CD4-positive, alpha-beta T cell treated with Interleukin-17A for 4 hours (primary cell): Measurements from ENCODE around the gene NMNAT2.

Experiments
- DNase-seq: peaks from one replicate; pipeline ENCODE4 v3.0.0-alpha.2; 2020; ENCODE audit warnings: mixed read lengths

The NMNAT2 gene

DNA sequence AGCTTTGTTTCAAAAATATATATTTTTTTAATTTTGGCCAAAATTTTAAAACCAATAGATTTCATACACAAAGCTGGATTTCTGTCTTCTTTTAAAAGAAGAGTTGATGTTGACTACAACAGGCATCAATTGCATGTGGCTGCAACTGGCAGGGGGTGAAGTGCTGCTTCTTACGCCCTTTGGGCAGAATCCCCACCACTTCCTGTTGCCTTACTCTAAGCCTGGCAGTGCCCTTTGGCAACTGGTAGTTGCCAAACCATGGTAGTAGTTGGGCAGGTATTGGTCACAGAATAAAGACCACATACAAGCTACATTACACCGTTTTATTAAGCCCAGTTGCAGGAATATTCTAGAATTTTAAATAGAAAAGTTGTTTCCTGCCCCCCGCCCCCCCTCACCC, 215.1 kb downstream of the NMNAT2 start:
- DNase-seq: no peak

GRCh38 chr1:183200451-183200850, 217.7 kb downstream of the NMNAT2 start:
- DNase-seq: no peak

DNA sequence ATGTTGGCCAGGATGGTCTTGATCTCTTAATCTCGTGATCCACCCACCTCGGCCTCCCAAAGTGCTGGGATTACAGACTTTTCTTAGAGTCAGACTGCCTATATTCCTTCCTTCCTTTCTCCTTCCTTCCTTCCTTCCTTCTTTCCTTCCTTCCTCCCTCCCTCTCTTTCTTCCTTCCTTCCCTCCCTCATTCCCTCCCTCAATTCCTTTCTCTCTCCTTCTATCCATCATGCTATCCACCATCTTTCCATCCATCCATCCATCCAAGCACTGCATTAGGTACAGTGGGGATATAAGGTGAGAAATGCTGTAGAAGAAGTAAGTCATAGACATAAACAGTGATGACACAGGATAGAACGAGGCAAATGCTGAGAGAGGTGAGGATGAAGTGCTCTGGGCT, 218.9 kb downstream of the NMNAT2 start:
- no peak for DNase-seq

- DNase-seq: no peak
Observed at GRCh38 chr1:183198463-183198862, 219.7 kb downstream of the NMNAT2 start.
